Psoas muscle (tissue), 8 donors: ENCODE data around the gene PNLIPRP3. TPM values are rescaled to one million over a fixed set of nuclear protein-coding genes. Genes with fewer than 3 reads are reported as not detected.
"Not testable (repeated sequence)": the region's sequence is repeated elsewhere in the genome, so short reads cannot be mapped to it uniquely, and the experiment has no call there.

Experiments
- ATAC-seq, 4 donors: fragments of 200-7000 bp; cut with Tn5 transposase; one replicate each; pipeline ENCODE4 v1.9.1; 2020; ENCODE audit warnings: moderate library complexity in 3 of 4, mild to moderate bottlenecking in 2 of 4
- DNase-seq, 2 donors: peaks; one replicate each; pipeline ENCODE4 v3.0.0-alpha.2; 2020
- H3K27ac ChIP-seq: fragments of 200-600 bp; one replicate; pipeline ENCODE4 v1.8.0; 2022
- H3K27me3 ChIP-seq, 3 donors: fragments of 200-600 bp in 1 of 3; one replicate each; pipeline versions ENCODE4 v1.6.1 to v1.8.0; 2013 to 2022; ENCODE audit warnings: low read length in 2 of 3, mild to moderate bottlenecking in 2 of 3, moderate library complexity in 1 of 3; ENCODE audit not compliant: insufficient read depth in 3 of 3
- H3K36me3 ChIP-seq, 2 donors: fragments of 200-600 bp in 1 of 2; one replicate each; pipeline versions ENCODE4 v1.6.1 to v1.8.0; 2013 to 2022; ENCODE audit warnings: low read depth in 1 of 2, mild to moderate bottlenecking in 1 of 2, moderate library complexity in 1 of 2; ENCODE audit not compliant: insufficient read depth in 1 of 2
- H3K4me1 ChIP-seq: fragments of 200-600 bp; one replicate; pipeline ENCODE4 v1.8.0; 2022
- H3K4me3 ChIP-seq: fragments of 200-600 bp; one replicate; pipeline ENCODE4 v1.8.0; 2022; ENCODE audit warnings: mild to moderate bottlenecking
- H3K9me3 ChIP-seq: fragments of 200-600 bp; one replicate; pipeline ENCODE4 v1.8.0; 2022
- CTCF ChIP-seq: fragments of 200-600 bp; IDR thresholded peaks from one replicate; pipeline ENCODE4 v1.8.0; 2022; ENCODE audit warnings: antibody characterized with exemption
- WGBS, 3 donors: extraction: QIAGEN DNeasy Blood & Tissue Kit; methylation state at CpG; one replicate each; pipeline versions ENCODE4 v1.1.6 to v1.1.7; 2013; 5-methylcytosine and 5-hydroxymethylcytosine counted together
- intact Hi-C, 2 donors: fragments of 100-400 bp; cut with DNase I; formaldehyde crosslinking; loops; one replicate each; pipeline versions ENCODE4 v1.11.0 to v1.14.2; 2022
- long read RNA-seq, 2 donors: library from polyadenylated mRNA; unstranded; transcript quantifications; one replicate each; pipeline ENCODE4 v2.0.0, GENCODE V29; 2021
- polyA plus RNA-seq, 3 donors: library from polyadenylated mRNA; stranded (reverse); fragments of 200-250 nt; gene quantifications; one replicate each; pipeline ENCODE4 v1.2.3, GENCODE V29; 2013
- total RNA-seq, 4 donors: library from RNA; stranded (reverse); fragmentation: NEBNext Ultra II Directional in 2 of 4; extraction: Animal tissue kit (Norgen Biotek cat#: 25700) in 2 of 4; gene quantifications; one replicate each; pipeline versions ENCODE4 v1.2.1 to v1.2.4, GENCODE V29; 2021 to 2023
- donor health status: healthy with polysubstance abuse.
- donor health status: DM: no; HTN: no; CAD: no; lungs with moderate emphysema.
- donor health status: Bipolar disorder and iron deficiency.
- donor health status: healthy.
- donor health status: DM: yes; HTN: yes; CAD: no.
- donor health status: DM: no; HTN: no; CAD: no.
- donor health status: DM: no; HTN: no; CAD: no.
- donor health status: DM: yes; HTN: yes; CAD: no.

Gene PNLIPRP3
- not detected for total RNA-seq
- polyA plus RNA-seq = not detected
- long read RNA-seq, donor 1 = 0 reads
- long read RNA-seq, donor 2 = 0 reads

DNA sequence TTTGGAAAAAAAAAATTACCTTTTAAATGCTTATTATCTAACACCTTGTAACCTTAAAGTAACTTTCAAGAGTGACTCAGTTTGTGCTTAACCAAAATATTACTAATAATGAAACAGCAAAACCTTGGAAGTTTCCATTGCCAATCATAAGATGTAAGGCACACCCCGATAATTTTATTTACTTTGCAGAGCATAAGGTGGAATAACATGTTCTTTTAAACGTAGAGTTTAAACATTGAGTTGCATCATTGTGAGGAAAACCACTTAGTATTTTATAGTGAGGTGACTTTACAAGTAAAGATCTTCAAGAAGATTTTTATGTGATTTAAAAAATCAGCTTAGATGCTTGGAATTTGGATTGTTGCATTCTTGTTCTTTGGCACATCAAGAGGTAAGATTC, at the start of gene PNLIPRP3:
Gene PNLIPRP3 (plus strand): TSS at position 177 of the 400 bp plus-strand sequence. CDS start 166 bp downstream, at position 343.
- Histone ChIP-seq H3K4me3 (no peak within 1 kb of the TSS), H3K27me3 (no peaks in the 10 kb centered on the region), H3K27ac (no peak within 1 kb of the TSS), H3K36me3 (no peaks in the 10 kb centered on the region), H3K4me1 (no peaks in the 10 kb centered on the region), H3K9me3 (no peaks in the 10 kb centered on the region)
- ATAC-seq = no peak
- 77 to 86% (median 82%) methylated on average over 2 of the region's 2 CpGs for WGBS, 3 donors
- intact Hi-C loops = no loop called here
- no peak for TF ChIP-seq CTCF
- no peak for DNase-seq

- 82 to 85% (median 83%) methylated on average over 5 of the region's 5 CpGs for WGBS, 3 donors
- ATAC-seq = no peak
- TF ChIP-seq CTCF = no peak
Observed at GRCh38 chr10:116382290-116382689, 45.4 kb upstream of the PNLIPRP3 start.

DNA sequence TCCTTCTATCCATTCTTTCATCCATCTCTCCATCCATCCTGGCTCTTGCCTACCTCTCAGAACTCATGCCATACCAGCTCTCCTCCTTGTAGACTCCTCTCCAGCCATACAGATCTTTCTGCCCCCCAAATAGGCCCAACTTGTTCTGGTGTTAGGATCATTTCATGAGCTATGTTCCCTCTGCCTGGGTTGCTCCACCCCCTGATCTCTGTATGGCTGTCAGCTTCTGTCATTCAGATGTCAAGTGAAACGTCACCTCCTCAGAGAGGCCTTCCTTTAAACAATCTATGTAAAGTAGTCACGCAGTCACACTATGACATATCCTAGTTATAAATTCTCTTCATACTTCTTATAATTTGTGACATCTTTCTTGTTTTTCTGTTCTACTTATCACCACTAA, 42.3 kb upstream of the PNLIPRP3 start:
- ATAC-seq (no peak), DNase-seq (no peak)
- H3K36me3 ChIP-seq = no peaks in the 10 kb centered on the region
- H3K9me3 ChIP-seq = no peaks in the 10 kb centered on the region
- H3K27me3 ChIP-seq = no peaks in the 10 kb centered on the region
- TF ChIP-seq CTCF = no peak
- H3K4me3 ChIP-seq = no peak overlapping the region
- intact Hi-C loops = loop anchor here (5.0 to 10.0 kb wide), 5 partner anchors 588 to 1241 kb away; no protein-coding TSS in a partner anchor
- H3K4me1 ChIP-seq = no peaks in the 10 kb centered on the region
- no peak overlapping the region for H3K27ac ChIP-seq
- WGBS, 3 donors = 84 to 88% (median 88%) methylated on average over 2 of the region's 2 CpGs

More at GRCh38 chr10:116382290-116382689, 45.4 kb upstream of the PNLIPRP3 start:
- no peaks in the 10 kb centered on the region for H3K4me1 ChIP-seq
- H3K4me3 ChIP-seq = no peak overlapping the region
- no peaks in the 10 kb centered on the region for H3K9me3 ChIP-seq
- no peak for DNase-seq
- intact Hi-C loops = loop anchor here in 1 of 2 donors (10.0 kb wide), 2 partner anchors 677 to 1237 kb away; no protein-coding TSS in a partner anchor
- H3K36me3 ChIP-seq = no peaks in the 10 kb centered on the region
- H3K27me3 ChIP-seq = no peaks in the 10 kb centered on the region
- no peak overlapping the region for H3K27ac ChIP-seq

- Histone ChIP-seq H3K4me3 (no peak overlapping the region), H3K27ac (no peak overlapping the region), H3K9me3 (no peaks in the 10 kb centered on the region), H3K27me3 (no peaks in the 10 kb centered on the region), H3K4me1 (no peaks in the 10 kb centered on the region), H3K36me3 (no peaks in the 10 kb centered on the region)
- peak in 1 of 4 donors; percentile 37 for ATAC-seq
- intact Hi-C loops = loop anchor here (5.0 to 10.0 kb wide), 5 partner anchors 589 to 1241 kb away; no protein-coding TSS in a partner anchor
- no peak for DNase-seq
- TF ChIP-seq CTCF = peak; percentile 60
- WGBS, 3 donors = 0 to 3% (median 0%) methylated on average over 1 of the region's 1 CpG
Observed at GRCh38 chr10:116385994-116386809, 41.4 kb upstream of the PNLIPRP3 start.

- DNase-seq, ATAC-seq: not testable (repeated sequence)
Observed at GRCh38 chr10:116393246-116393831, 34.3 kb upstream of the PNLIPRP3 start.

More at GRCh38 chr10:116393246-116393831, 34.3 kb upstream of the PNLIPRP3 start:
- H3K27me3 ChIP-seq, H3K4me3 ChIP-seq, intact Hi-C loops, H3K36me3 ChIP-seq, H3K9me3 ChIP-seq, H3K27ac ChIP-seq, H3K4me1 ChIP-seq: not testable (repeated sequence)
- WGBS, 3 donors = 95 to 96% (median 96%) methylated on average over 39 to 42 of the region's 43 CpGs
